Duodenal mucosa (tissue), 2 donors: ENCODE data around the gene RBMXL3.

Source experiments
- H3K27ac ChIP-seq: one replicate; pipeline ENCODE4 v1.7.0; 2013; ENCODE audit warnings: low read depth, low read length
- H3K27me3 ChIP-seq, 2 donors: one replicate each; pipeline ENCODE4 v1.7.0; 2013; ENCODE audit warnings: low read length in 2 of 2, control low read depth in 1 of 2; ENCODE audit not compliant: insufficient read depth in 2 of 2, control insufficient read depth in 1 of 2
- H3K36me3 ChIP-seq, 2 donors: one replicate each; pipeline ENCODE4 v1.7.0; 2013; ENCODE audit warnings: low read length in 2 of 2, control low read depth in 1 of 2; ENCODE audit not compliant: insufficient read depth in 2 of 2, control insufficient read depth in 1 of 2
- H3K4me1 ChIP-seq, 2 donors: one replicate each; pipeline ENCODE4 v1.7.0; 2013; ENCODE audit warnings: low read length in 2 of 2, control low read depth in 1 of 2; ENCODE audit not compliant: insufficient read depth in 2 of 2, control insufficient read depth in 1 of 2
- H3K4me3 ChIP-seq, 2 donors: one replicate each; pipeline ENCODE4 v1.7.0; 2013; ENCODE audit warnings: low read length in 2 of 2, low read depth in 1 of 2
- H3K9ac ChIP-seq, 2 donors: one replicate each; pipeline ENCODE4 v1.7.0; 2013; ENCODE audit warnings: low read length in 2 of 2, low read depth in 1 of 2
- H3K9me3 ChIP-seq, 2 donors: one replicate each; pipeline ENCODE4 v1.7.0; 2013; ENCODE audit warnings: low read length in 2 of 2, control low read depth in 1 of 2; ENCODE audit not compliant: control insufficient read depth in 1 of 2

Gene RBMXL3

DNA sequence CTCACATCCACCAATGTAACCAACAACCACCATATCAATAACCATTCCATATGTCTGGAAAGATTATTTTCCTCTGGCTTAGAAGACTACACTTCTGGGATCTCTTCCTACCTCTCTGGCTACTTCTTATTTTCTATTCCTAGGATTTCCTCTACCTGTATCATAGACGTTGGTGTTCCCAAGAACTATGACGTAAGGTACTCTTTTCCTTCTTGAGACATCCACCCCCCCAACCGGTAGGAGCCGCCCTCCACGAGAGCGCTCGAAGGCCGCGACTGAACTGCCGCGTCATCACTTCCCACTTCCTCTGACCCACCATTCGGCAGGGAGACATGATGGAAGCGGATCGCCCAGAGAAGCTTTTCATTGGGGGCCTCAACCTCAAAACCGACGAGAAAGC is at the start of gene RBMXL3:
RBMXL3 (plus strand) TSS at position 301 of the 400 bp plus-strand sequence; CDS start at position 333, 32 bp downstream.
- Histone ChIP-seq H3K27ac (no peak within 1 kb of the TSS), H3K9me3 (no peaks in the 10 kb centered on the region), H3K4me3 (no peak within 1 kb of the TSS), H3K27me3 (no peaks in the 10 kb centered on the region), H3K4me1 (no peaks in the 10 kb centered on the region), H3K9ac (no peak within 1 kb of the TSS), H3K36me3 (no peaks in the 10 kb centered on the region)

DNA sequence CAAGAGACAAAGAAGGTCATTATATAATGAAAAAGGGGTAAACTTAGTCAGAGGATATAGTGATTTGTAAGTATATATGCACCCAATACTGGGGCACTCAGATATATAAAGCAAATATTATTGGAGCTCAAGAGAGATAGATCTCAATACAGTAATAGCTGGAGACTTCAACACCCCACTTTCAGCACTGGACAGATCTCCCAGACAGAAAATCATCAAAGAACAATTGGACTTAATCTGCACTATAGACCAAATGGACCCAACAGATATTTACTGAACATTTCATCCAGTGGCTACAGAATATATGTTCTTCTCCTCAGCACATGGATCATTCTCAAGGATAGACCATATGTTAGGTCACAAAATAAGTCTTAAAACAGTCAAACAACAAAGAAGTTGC is 47.2 kb upstream of the RBMXL3 start:
- Histone ChIP-seq H3K9me3 (no peaks in the 10 kb centered on the region), H3K27me3 (no peaks in the 10 kb centered on the region), H3K36me3 (no peaks in the 10 kb centered on the region), H3K4me1 (no peaks in the 10 kb centered on the region), H3K27ac (no peak overlapping the region), H3K9ac (no peak overlapping the region), H3K4me3 (no peak overlapping the region)

DNA sequence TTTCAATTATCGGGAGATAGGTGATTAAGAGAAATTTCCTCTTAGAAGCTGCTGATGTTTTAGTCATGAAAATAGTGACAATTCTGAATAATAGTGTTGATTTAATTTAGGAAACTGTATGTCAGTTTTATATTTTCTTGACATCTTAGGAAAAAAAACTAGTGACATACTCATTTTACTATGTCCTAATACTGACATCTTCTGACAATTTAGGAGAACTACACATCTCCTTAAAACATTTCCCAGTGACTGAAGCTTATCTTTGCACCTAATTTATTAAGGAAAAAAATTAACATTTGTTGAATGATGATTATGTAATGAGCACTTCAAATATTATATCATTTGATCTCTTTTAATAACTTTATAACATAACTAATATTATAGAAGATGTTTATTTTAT is 42.0 kb upstream of the RBMXL3 start:
- H3K4me3 ChIP-seq = no peak overlapping the region
- no peaks in the 10 kb centered on the region for H3K27me3 ChIP-seq
- H3K4me1 ChIP-seq = no peaks in the 10 kb centered on the region
- H3K27ac ChIP-seq = no peak overlapping the region
- no peaks in the 10 kb centered on the region for H3K9me3 ChIP-seq
- no peaks in the 10 kb centered on the region for H3K36me3 ChIP-seq
- no peak overlapping the region for H3K9ac ChIP-seq

DNA sequence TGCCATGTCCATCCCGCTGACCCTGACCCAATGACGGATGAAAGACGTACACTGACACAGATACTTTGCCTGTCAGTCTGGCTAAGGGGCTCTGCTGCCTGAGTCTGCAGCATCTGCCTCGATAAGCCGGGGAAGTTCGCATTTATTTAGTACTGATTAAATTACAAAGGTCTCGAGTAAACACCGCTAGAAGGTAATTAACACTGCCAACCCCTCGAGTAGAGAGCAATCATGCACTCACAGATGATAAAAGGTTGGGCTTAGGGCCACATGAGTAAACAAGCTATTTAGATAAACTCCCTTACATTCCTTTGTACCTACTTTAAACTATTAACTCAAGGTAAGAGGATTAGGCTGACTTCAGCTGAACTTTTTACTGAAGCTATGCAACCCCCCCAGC is 16.0 kb upstream of the RBMXL3 start:
- H3K27ac ChIP-seq = no peak overlapping the region
- no peak overlapping the region for H3K4me3 ChIP-seq
- no peaks in the 10 kb centered on the region for H3K36me3 ChIP-seq
- no peak overlapping the region for H3K9ac ChIP-seq
- H3K27me3 ChIP-seq = no peaks in the 10 kb centered on the region
- no peaks in the 10 kb centered on the region for H3K9me3 ChIP-seq
- no peaks in the 10 kb centered on the region for H3K4me1 ChIP-seq

DNA sequence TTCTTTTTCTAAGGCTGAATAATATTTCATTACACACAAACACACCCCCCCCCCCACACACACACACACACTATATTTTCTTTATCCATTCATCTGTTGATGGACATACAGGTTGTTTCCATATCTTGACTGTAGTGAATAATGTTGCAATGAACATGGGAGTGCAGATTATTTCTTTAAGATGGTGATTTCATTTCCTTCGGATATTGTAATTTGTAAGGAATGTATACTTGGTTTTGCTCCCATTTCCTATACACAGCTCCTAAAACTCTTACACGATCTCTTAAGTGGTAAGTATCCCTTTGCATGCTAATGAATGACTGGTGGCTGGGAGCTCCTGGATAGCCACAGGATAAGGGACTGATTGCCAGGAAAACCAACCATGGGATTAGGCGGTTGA is 14.7 kb upstream of the RBMXL3 start:
- Histone ChIP-seq H3K27me3 (no peaks in the 10 kb centered on the region), H3K27ac (no peak overlapping the region), H3K9ac (no peak overlapping the region), H3K9me3 (no peaks in the 10 kb centered on the region), H3K4me3 (no peak overlapping the region), H3K4me1 (no peaks in the 10 kb centered on the region), H3K36me3 (no peaks in the 10 kb centered on the region)

DNA sequence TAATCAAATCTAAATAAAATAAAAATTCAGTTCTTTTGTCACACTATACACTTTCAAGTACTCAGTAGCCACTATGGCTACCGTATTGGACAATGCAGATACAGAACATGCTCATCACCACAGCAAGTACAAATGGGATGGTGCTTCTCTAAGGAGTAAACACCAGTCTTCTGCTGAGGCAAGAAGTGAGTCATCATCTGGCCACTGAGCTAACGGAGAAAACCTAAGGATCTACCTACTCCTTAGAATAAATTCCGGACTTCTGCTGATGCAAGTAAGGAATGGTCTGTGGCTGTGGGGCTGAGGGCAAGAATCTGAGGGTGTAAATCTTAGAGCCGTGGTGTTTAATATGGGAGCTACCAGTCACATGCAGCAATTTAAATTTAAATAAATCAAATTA is 11.3 kb upstream of the RBMXL3 start:
- Histone ChIP-seq H3K27me3 (no peaks in the 10 kb centered on the region), H3K9me3 (no peaks in the 10 kb centered on the region), H3K9ac (no peak overlapping the region), H3K27ac (no peak overlapping the region), H3K36me3 (no peaks in the 10 kb centered on the region), H3K4me1 (no peaks in the 10 kb centered on the region), H3K4me3 (no peak overlapping the region)

DNA sequence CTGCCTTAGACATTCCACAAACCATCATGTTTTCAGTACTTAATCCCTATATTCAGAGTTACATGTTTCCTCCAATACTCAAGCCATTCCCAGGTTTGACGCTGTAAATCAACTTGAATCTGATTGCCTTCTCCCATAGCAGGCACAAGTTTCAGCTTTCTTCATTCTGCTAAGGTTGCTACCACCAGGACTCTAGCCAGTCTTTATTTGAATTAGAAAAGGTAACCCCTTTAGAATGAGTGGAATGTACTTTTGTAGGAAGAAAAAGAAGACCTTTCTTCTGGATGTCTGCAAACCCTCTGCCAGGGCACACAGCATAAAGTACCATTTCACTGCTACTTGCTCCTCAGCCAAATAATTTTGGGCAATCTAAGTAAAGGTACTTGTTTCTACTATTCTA is 10.7 kb upstream of the RBMXL3 start:
- H3K9ac ChIP-seq = no peak overlapping the region
- no peak overlapping the region for H3K27ac ChIP-seq
- no peaks in the 10 kb centered on the region for H3K4me1 ChIP-seq
- H3K4me3 ChIP-seq = no peak overlapping the region
- H3K9me3 ChIP-seq = no peaks in the 10 kb centered on the region
- H3K27me3 ChIP-seq = no peaks in the 10 kb centered on the region
- no peaks in the 10 kb centered on the region for H3K36me3 ChIP-seq

DNA sequence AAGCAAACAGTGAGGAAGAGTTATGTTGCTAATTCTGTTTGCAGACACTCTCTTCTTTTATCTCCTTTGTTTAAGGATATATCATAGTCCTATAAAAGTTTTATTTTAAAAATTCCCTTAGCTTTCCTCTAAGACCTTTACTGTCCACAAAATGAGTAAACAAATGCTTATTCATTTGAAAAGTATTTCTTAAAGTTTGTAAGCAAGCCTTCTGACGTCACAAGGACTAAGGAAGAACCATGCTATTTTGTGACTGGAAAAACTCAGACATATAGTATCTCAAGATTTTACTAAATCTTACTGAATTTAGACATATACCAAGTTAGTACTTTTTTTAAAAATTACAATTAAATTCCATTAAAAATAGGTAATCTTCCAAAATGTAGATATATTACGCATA is 5.2 kb upstream of the RBMXL3 start:
- Histone ChIP-seq H3K27ac (no peak overlapping the region), H3K4me1 (no peaks in the 10 kb centered on the region), H3K9me3 (no peaks in the 10 kb centered on the region), H3K27me3 (no peaks in the 10 kb centered on the region), H3K36me3 (no peaks in the 10 kb centered on the region), H3K4me3 (no peak overlapping the region), H3K9ac (no peak overlapping the region)

DNA sequence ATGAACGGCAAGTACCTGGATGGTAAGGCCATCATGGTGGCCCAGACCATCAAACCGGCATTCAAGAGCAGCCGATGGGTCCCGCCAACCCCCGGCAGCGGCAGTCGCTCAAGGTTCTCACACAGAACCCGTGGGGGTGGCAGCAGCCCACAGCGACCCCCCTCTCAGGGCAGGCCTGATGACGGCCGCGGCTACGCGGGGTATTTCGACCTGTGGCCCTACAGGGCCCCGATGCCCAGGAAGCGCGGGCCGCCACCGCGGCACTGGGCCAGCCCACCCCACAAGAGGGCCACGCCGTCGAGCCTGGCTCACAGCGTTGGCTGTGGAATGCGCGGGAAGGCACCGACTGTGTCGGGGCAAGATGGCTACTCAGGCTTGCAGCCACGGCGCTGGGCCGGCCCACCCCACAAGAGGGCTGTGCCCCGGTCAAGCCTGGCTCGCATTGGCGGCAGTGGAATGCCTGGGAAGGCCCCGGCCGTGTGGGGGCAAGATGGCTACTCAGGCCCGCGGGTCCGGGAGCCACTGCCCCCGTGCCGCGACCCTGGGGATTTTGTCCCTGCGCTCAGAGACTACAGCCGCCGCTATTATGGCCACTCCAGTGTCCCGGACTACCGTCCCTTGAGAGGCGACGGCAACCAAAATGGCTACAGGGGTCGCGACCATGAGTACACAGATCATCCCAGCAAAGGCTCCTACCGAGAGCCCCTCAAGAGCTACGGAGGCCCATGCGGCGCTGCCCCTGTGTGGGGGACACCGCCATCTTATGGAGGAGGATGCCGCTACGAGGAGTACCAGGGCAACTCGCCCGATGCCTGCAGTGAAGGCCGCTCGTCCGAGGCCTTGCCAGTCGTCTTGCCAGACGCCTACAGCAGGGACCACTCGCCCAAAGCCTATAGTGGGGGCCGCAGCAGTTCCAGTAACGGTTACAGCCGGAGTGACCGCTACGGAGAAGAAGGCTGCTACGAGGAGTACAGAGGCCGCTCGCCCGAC is 731 bp downstream of the RBMXL3 start:
- no peak overlapping the region for H3K9ac ChIP-seq
- no peaks in the 10 kb centered on the region for H3K4me1 ChIP-seq
- H3K9me3 ChIP-seq = no peaks in the 10 kb centered on the region
- no peak overlapping the region for H3K4me3 ChIP-seq
- no peaks in the 10 kb centered on the region for H3K27me3 ChIP-seq
- no peaks in the 10 kb centered on the region for H3K36me3 ChIP-seq
- no peak overlapping the region for H3K27ac ChIP-seq

DNA sequence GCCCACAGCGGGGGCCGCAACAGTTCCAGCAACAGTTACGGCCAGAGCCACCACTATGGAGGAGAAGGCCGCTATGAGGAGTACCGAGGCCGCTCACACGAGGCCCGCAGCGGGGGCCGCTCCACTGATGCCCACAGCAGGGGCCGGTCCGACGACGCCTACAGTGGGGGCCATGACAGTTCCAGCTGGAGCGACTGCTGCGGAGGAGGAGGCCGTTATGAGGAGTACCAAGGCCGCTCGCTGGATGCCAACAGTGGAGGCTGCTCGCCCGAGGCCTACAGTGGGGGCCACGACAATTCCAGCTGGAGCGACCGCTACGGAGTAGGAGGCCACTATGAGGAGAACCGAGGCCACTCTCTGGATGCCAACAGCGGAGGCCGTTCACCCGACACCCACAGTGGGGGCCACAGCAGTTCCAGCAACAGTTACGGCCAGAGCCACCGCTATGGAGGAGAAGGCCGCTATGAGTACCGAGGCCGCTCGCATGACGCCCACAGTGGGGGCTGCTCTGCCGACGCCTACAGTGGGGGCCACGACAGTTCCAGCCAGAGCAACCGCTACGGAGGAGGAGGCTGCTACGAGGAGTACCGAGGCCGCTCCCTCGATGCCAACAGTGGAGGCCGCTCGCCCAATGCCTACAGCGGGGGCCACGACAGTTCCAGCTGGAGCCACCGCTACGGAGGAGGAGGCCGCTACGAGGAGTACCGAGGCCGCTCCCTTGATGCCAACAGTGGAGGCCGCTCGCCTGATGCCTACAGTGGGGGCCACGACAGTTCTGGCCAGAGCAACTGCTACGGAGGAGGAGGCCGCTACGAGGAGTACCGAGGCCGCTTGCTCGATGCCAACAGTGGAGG is 1.7 kb downstream of the RBMXL3 start:
- no peaks in the 10 kb centered on the region for H3K9me3 ChIP-seq
- no peak overlapping the region for H3K4me3 ChIP-seq
- H3K27me3 ChIP-seq = no peaks in the 10 kb centered on the region
- H3K4me1 ChIP-seq = no peaks in the 10 kb centered on the region
- H3K36me3 ChIP-seq = no peaks in the 10 kb centered on the region
- no peak overlapping the region for H3K9ac ChIP-seq
- H3K27ac ChIP-seq = no peak overlapping the region
